Sigmoid colon (tissue), 7 donors: ENCODE results near the gene CEACAM18. TPM values are rescaled to one million over a fixed set of nuclear protein-coding genes. Genes with fewer than 3 reads are reported as not detected.
"Not testable (repeated sequence)": the region's sequence is repeated elsewhere in the genome, so short reads cannot be mapped to it uniquely, and the experiment has no call there.

Source experiments
- DNase-seq: peaks from one replicate; pipeline ENCODE4 v3.0.0-alpha.2; 2019
- H3K27ac ChIP-seq, 4 donors: fragments of 200-600 bp; sonication (generic); one replicate each; pipeline ENCODE4 v1.5.1; 2016 to 2019; ENCODE audit warnings: mild to moderate bottlenecking in 1 of 4
- H3K27me3 ChIP-seq, 3 donors: fragments of 200-600 bp; sonication (generic); one replicate each; pipeline ENCODE4 v1.5.1; 2019; ENCODE audit warnings: mild to moderate bottlenecking in 1 of 3
- H3K36me3 ChIP-seq, 4 donors: fragments of 200-600 bp; sonication (generic); one replicate each; pipeline ENCODE4 v1.5.1; 2016 to 2019
- H3K4me1 ChIP-seq, 4 donors: fragments of 200-600 bp; sonication (generic); one replicate each; pipeline ENCODE4 v1.5.1; 2017 to 2019
- H3K4me3 ChIP-seq, 4 donors: fragments of 200-600 bp; sonication (generic); one replicate each; pipeline ENCODE4 v1.5.1; 2017 to 2019; ENCODE audit warnings: mild to moderate bottlenecking in 2 of 4, moderate library complexity in 1 of 4
- H3K9me3 ChIP-seq, 4 donors: fragments of 200-600 bp in 3 of 4; sonication (generic) in 3 of 4; one replicate each; pipeline versions ENCODE4 v1.5.1 to v1.6.1; 2013 to 2019
- EP300 ChIP-seq, 4 donors: sonication (generic); formaldehyde crosslinking; IDR thresholded peaks; one replicate each; pipeline ENCODE4 v1.6.1; 2017; ENCODE audit warnings: antibody characterized with exemption in 4 of 4
- POLR2A ChIP-seq, 2 donors: fragments of 450-650 bp; IDR thresholded peaks; one replicate each; pipeline ENCODE4 v1.6.1; 2016; ENCODE audit warnings: antibody characterized with exemption in 2 of 2, mild to moderate bottlenecking in 2 of 2, moderate library complexity in 2 of 2
- POLR2AphosphoS5 ChIP-seq, 4 donors: sonication (generic); formaldehyde crosslinking; IDR thresholded peaks; one replicate each; pipeline ENCODE4 v1.6.1; 2017; ENCODE audit warnings: antibody characterized with exemption in 4 of 4
- WGBS, 2 donors: extraction: QIAGEN DNeasy Blood & Tissue Kit; methylation state at CpG; one replicate each; pipeline ENCODE4 v1.1.7; 2013; 5-methylcytosine and 5-hydroxymethylcytosine counted together
- intact Hi-C: fragments of 100-400 bp; cut with DNase I; formaldehyde crosslinking; loops from one replicate; pipeline ENCODE4 v1.15.1; 2023
- polyA plus RNA-seq, 3 donors: library from polyadenylated mRNA; stranded (reverse); fragments of 200-250 nt; gene quantifications; one replicate each; pipeline ENCODE4 v1.2.3, GENCODE V29; 2013
- total RNA-seq, 4 donors: library from RNA; depleted of rRNA; stranded (reverse); fragments of >200 nt; gene quantifications; one replicate each; pipeline ENCODE4 v1.1.0, GENCODE V29; 2016
- TF ChIP-seq, protein P1 (sequence below), 4 experiments: fragments of 450-650 bp in 3 of 4; fragments of 200-600 bp in 1 of 4; IDR thresholded peaks; one replicate each; pipeline ENCODE4 v1.5.1; 2016 to 2019; ENCODE audit warnings: antibody characterized with exemption in 4 of 4, mild to moderate bottlenecking in 3 of 4, moderate library complexity in 2 of 4
- donor health status: healthy with polysubstance abuse.
- donor health status: Bipolar disorder and iron deficiency.
- donor health status: healthy.

The CEACAM18 gene
- total and polyA plus RNA-seq, 7 donors: not detected

GRCh38 chr19:51461723-51462161 is 16.6 kb upstream of the CEACAM18 start:
- peaks cover 4 to 58% (median 13%) of the 10 kb centered on the region in 3 donors for H3K27me3 ChIP-seq
- WGBS, 2 donors: 64 to 65% methylated on average over 8 of the region's 8 CpGs
- no peak overlapping the region for H3K27ac ChIP-seq
- H3K4me1 ChIP-seq: no peaks in the 10 kb centered on the region
- H3K36me3 ChIP-seq: no peaks in the 10 kb centered on the region
- no peak overlapping the region for H3K4me3 ChIP-seq
- intact Hi-C loops: no loop called here
- DNase-seq: peak; percentile 62
- TF ChIP-seq POLR2AphosphoS5 (IDR thresholded peaks at IDR 0.05) (no peak), EP300 (IDR thresholded peaks at IDR 0.05) (no peak), POLR2A (IDR thresholded peaks at IDR 0.05) (no peak)
- TF ChIP-seq, protein P1, sequence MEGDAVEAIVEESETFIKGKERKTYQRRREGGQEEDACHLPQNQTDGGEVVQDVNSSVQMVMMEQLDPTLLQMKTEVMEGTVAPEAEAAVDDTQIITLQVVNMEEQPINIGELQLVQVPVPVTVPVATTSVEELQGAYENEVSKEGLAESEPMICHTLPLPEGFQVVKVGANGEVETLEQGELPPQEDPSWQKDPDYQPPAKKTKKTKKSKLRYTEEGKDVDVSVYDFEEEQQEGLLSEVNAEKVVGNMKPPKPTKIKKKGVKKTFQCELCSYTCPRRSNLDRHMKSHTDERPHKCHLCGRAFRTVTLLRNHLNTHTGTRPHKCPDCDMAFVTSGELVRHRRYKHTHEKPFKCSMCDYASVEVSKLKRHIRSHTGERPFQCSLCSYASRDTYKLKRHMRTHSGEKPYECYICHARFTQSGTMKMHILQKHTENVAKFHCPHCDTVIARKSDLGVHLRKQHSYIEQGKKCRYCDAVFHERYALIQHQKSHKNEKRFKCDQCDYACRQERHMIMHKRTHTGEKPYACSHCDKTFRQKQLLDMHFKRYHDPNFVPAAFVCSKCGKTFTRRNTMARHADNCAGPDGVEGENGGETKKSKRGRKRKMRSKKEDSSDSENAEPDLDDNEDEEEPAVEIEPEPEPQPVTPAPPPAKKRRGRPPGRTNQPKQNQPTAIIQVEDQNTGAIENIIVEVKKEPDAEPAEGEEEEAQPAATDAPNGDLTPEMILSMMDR (IDR thresholded peaks at IDR 0.05): no peak
- H3K9me3 ChIP-seq: no peaks in the 10 kb centered on the region

DNA sequence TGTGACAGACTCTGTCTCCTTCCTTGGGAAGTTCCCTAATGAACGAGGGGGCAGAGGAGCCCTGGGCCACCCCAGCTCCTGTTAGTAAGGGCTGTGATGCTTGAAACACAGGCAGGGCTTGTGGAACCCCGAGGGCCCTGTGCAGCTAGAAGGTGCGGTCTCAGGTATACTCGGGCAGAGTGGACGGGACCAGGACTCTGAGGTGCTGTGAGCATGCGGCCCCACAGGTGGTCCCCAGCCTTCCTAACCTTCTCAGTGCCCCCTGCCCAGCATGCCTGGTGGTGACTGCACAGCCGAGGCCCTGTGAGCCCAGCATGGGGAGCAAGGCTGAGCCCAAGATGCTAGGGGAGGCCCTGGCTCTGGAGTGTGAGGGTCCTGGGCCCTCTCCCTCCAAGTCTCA is 16.1 kb upstream of the CEACAM18 start:
- no peak overlapping the region for H3K27ac ChIP-seq
- 74 to 81% methylated on average over 7 of the region's 7 CpGs for WGBS, 2 donors
- H3K4me1 ChIP-seq: no peaks in the 10 kb centered on the region
- TF ChIP-seq POLR2A (IDR thresholded peaks at IDR 0.05): no peak
- TF ChIP-seq EP300 (IDR thresholded peaks at IDR 0.05): no peak
- TF ChIP-seq, protein P1 (IDR thresholded peaks at IDR 0.05): no peak
- no peak for TF ChIP-seq POLR2AphosphoS5 (IDR thresholded peaks at IDR 0.05)
- no peaks in the 10 kb centered on the region for H3K9me3 ChIP-seq
- intact Hi-C loops: no loop called here
- H3K27me3 ChIP-seq: peaks cover 4 to 57% (median 13%) of the 10 kb centered on the region in 3 donors
- H3K4me3 ChIP-seq: no peak overlapping the region
- peak; percentile 57 for DNase-seq
- H3K36me3 ChIP-seq: no peaks in the 10 kb centered on the region

- TF ChIP-seq POLR2A (IDR thresholded peaks at IDR 0.05) (no peak), EP300 (IDR thresholded peaks at IDR 0.05) (no peak), POLR2AphosphoS5 (IDR thresholded peaks at IDR 0.05) (no peak)
- TF ChIP-seq, protein P1 (IDR thresholded peaks at IDR 0.05): no peak
- H3K4me3 ChIP-seq: no peak overlapping the region
- peaks cover 4 to 52% (median 13%) of the 10 kb centered on the region in 3 donors for H3K27me3 ChIP-seq
- intact Hi-C loops: no loop called here
- H3K4me1 ChIP-seq: no peaks in the 10 kb centered on the region
- no peaks in the 10 kb centered on the region for H3K9me3 ChIP-seq
- WGBS, 2 donors: 74 to 82% methylated on average over 10 of the region's 10 CpGs
- H3K36me3 ChIP-seq: no peaks in the 10 kb centered on the region
- H3K27ac ChIP-seq: no peak overlapping the region
- DNase-seq: peak; percentile 30
These were observed 15.7 kb upstream of the CEACAM18 start for GRCh38 chr19:51462681-51463080.

- H3K4me3 ChIP-seq, H3K4me1 ChIP-seq, H3K36me3 ChIP-seq, DNase-seq, H3K9me3 ChIP-seq, H3K27ac ChIP-seq, intact Hi-C loops: not testable (repeated sequence)
- H3K27me3 ChIP-seq: peaks cover 4 to 41% (median 13%) of the 10 kb centered on the region in 3 donors
- 28 to 46% methylated on average over 12 to 15 of the region's 33 CpGs for WGBS, 2 donors
These were observed 14.3 kb upstream of the CEACAM18 start for GRCh38 chr19:51463976-51464581.

DNA sequence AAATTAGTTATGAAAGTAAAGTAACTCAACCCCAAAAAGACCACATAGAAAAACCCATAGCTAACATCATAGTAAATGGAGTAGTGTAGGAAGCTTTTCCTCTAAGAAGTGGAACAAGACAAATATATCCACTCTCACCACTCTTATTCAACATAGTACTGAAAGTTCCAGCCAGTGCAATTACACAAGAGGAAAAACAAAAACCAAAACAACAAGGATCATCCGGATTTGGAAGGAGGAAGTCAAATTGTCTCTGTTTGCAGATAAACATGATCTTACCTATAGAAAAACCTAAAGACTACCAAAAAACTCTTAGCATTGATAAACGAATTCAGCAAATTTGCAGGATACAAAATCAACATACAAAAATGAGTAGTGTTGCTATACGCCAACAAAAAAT is 11.6 kb upstream of the CEACAM18 start:
- Histone ChIP-seq H3K4me1 (no peaks in the 10 kb centered on the region), H3K9me3 (no peaks in the 10 kb centered on the region), H3K27ac (no peak overlapping the region), H3K36me3 (no peaks in the 10 kb centered on the region), H3K4me3 (no peak overlapping the region), H3K27me3 (peaks cover 4 to 30% (median 13%) of the 10 kb centered on the region in 3 donors)
- intact Hi-C loops: no loop called here
- DNase-seq: no peak
- WGBS, 2 donors: 52 to 61% methylated on average over 3 of the region's 3 CpGs
- TF ChIP-seq POLR2AphosphoS5 (IDR thresholded peaks at IDR 0.05) (no peak), EP300 (IDR thresholded peaks at IDR 0.05) (no peak), POLR2A (IDR thresholded peaks at IDR 0.05) (no peak)
